Ascending aorta (tissue), 2 donors: ENCODE results near the gene UBAC2. TPM values are rescaled to one million over a fixed set of nuclear protein-coding genes. Genes with fewer than 3 reads are reported as not detected.

Experiments
- DNase-seq, 2 donors: peaks; one replicate each; pipeline ENCODE4 v3.0.0-alpha.2; 2019; ENCODE audit warnings: low spot score in 2 of 2
- H3K27ac ChIP-seq, 2 donors: fragments of 200-600 bp; sonication (generic); one replicate each; pipeline ENCODE4 v1.5.1; 2016 to 2017; ENCODE audit warnings: mild to moderate bottlenecking in 1 of 2
- H3K27me3 ChIP-seq: fragments of 200-600 bp; sonication (generic); one replicate; pipeline ENCODE4 v1.5.1; 2017
- H3K36me3 ChIP-seq, 2 donors: fragments of 200-600 bp; sonication (generic); one replicate each; pipeline ENCODE4 v1.5.1; 2016
- H3K4me1 ChIP-seq, 2 donors: fragments of 200-600 bp; sonication (generic); one replicate each; pipeline ENCODE4 v1.5.1; 2016 to 2017; ENCODE audit warnings: mild to moderate bottlenecking in 1 of 2
- H3K4me3 ChIP-seq, 2 donors: fragments of 200-600 bp; sonication (generic); one replicate each; pipeline ENCODE4 v1.5.1; 2016 to 2017; ENCODE audit warnings: mild to moderate bottlenecking in 1 of 2
- H3K9me3 ChIP-seq, 2 donors: fragments of 200-600 bp; sonication (generic); one replicate each; pipeline ENCODE4 v1.5.1; 2016
- CTCF ChIP-seq, 3 experiments: fragments of 200-600 bp in 2 of 3; fragments of 450-650 bp in 1 of 3; sonication (generic) in 2 of 3; IDR thresholded peaks; one replicate each; pipeline ENCODE4 v1.5.1; 2016 to 2019; ENCODE audit warnings: antibody characterized with exemption in 3 of 3, mild to moderate bottlenecking in 1 of 3, moderate library complexity in 1 of 3
- intact Hi-C: fragments of 100-400 bp; cut with DNase I; formaldehyde crosslinking; loops from one replicate; pipeline ENCODE4 v1.15.1; 2023
- total RNA-seq: library from RNA; depleted of rRNA; stranded (reverse); fragments of >200 nt; gene quantifications from one replicate; pipeline ENCODE4 v1.1.0, GENCODE V29; 2016

UBAC2 gene
- total RNA-seq, 1 donor from 2014 or later = 67.8 TPM

- intact Hi-C loops = loop anchor here (5.0 kb wide), 3 partner anchors 118 to 1772 kb away; partner anchors contain the start of gene RAP2A
- no peak for TF ChIP-seq CTCF (IDR thresholded peaks at IDR 0.05)
- DNase-seq = no peak
These were observed 3.2 kb downstream of the UBAC2 start for GRCh38 chr13:99203601-99204579.

DNA sequence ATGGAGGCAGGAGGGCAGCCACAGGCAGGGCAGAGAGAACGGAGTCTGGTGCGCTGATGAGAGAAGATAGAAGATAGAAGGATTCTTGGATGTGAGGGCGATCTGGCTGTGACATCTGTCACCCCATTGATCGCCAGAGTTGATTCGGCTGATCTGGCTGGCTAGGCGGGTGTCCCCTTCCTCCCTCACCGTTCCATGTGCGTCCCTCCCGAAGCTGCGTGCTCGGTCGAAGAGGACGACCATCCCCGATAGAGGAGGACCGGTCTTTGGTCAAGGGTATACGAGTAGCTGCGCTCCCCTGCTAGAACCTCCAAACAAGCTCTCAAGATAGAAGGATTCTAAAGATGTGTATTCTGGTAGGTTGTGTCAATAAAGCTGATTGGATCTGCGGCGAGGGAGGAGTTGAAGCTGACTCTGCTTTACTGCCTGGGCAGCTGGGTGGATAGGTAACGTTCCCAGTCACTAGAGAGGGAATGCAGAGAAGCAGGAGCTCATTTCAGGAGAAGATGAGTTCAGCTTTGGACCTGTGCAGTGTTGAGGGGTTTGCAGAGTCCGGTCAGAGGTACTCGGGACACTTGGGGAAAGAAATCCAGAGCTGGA lies 5.1 kb downstream of the UBAC2 start:
- no peak for TF ChIP-seq CTCF (IDR thresholded peaks at IDR 0.05)
- Histone ChIP-seq H3K27ac (no peak overlapping the region), H3K9me3 (no peaks in the 10 kb centered on the region), H3K27me3 (no peaks in the 10 kb centered on the region), H3K36me3 (no peaks in the 10 kb centered on the region), H3K4me3 (no peak overlapping the region), H3K4me1 (peaks cover 0 to 6% of the 10 kb centered on the region in 2 donors)
- DNase-seq = no peak
- intact Hi-C loops = no loop called here

More at GRCh38 chr13:99203601-99204579, 3.2 kb downstream of the UBAC2 start:
- Histone ChIP-seq H3K27me3 (no peaks in the 10 kb centered on the region), H3K4me1 (peaks cover 0 to 6% of the 10 kb centered on the region in 2 donors), H3K36me3 (no peaks in the 10 kb centered on the region), H3K9me3 (no peaks in the 10 kb centered on the region), H3K4me3 (no peak overlapping the region), H3K27ac (no peak overlapping the region)

- no peak for TF ChIP-seq CTCF (IDR thresholded peaks at IDR 0.05)
- no peak for DNase-seq
- intact Hi-C loops = no loop called here
These were observed 5.6 kb downstream of the UBAC2 start for GRCh38 chr13:99206226-99206625.

GRCh38 chr13:99206873-99207272 lies 6.2 kb downstream of the UBAC2 start:
- H3K36me3 ChIP-seq = no peaks in the 10 kb centered on the region
- peaks cover 0 to 3% of the 10 kb centered on the region in 2 donors for H3K4me1 ChIP-seq
- no peaks in the 10 kb centered on the region for H3K9me3 ChIP-seq
- intact Hi-C loops = no loop called here
- no peaks in the 10 kb centered on the region for H3K27me3 ChIP-seq
- DNase-seq = no peak
- H3K27ac ChIP-seq = no peak overlapping the region
- no peak overlapping the region for H3K4me3 ChIP-seq
- TF ChIP-seq CTCF (IDR thresholded peaks at IDR 0.05) = no peak

More at GRCh38 chr13:99206226-99206625, 5.6 kb downstream of the UBAC2 start:
- Histone ChIP-seq H3K9me3 (no peaks in the 10 kb centered on the region), H3K27me3 (no peaks in the 10 kb centered on the region), H3K4me1 (peaks cover 0 to 6% of the 10 kb centered on the region in 2 donors), H3K27ac (no peak overlapping the region), H3K36me3 (no peaks in the 10 kb centered on the region), H3K4me3 (no peak overlapping the region)

GRCh38 chr13:99207511-99207910 lies 6.9 kb downstream of the UBAC2 start:
- Histone ChIP-seq H3K9me3 (no peaks in the 10 kb centered on the region), H3K27ac (no peak overlapping the region), H3K4me1 (peaks cover 0 to 1% of the 10 kb centered on the region in 2 donors), H3K36me3 (no peaks in the 10 kb centered on the region), H3K4me3 (no peak overlapping the region), H3K27me3 (no peaks in the 10 kb centered on the region)
- intact Hi-C loops = no loop called here
- DNase-seq = no peak
- no peak for TF ChIP-seq CTCF (IDR thresholded peaks at IDR 0.05)
